Measurements from ENCODE around the gene ESR1.
"Not testable (repeated sequence)": the region's sequence is repeated elsewhere in the genome, so short reads cannot be mapped to it uniquely, and the experiment has no call there.

ESR1 gene

GRCh38 chr6:151899796-151900195 lies 92.3 kb downstream of the ESR1 start:
- DNase-seq: not testable (repeated sequence)

DNA sequence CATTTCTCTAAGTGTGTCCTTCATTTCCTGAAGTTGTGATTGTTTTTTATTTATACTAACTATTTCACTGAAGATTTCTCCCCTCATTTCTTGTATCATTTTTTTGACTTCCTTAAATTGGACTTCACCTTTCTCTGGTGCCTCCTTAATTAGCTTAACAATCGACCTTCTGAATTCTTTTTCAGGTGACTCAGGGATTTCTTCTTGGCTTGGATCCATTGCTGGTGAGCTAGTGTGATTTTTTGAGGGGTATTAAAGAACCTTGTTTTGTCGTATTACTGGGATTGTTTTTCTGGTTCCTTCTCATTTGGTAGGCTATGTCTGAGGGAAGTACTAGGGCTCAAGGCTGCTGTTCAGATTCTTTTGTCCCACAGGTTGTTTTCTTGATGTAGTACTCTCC lies 92.8 kb downstream of the ESR1 start:
- no peak for DNase-seq

- no peak for DNase-seq
Measured at GRCh38 chr6:151901009-151901411, 93.5 kb downstream of the ESR1 start.

GRCh38 chr6:151904631-151905030 lies 97.1 kb downstream of the ESR1 start:
- no peak for DNase-seq

- DNase-seq: no peak
Measured at GRCh38 chr6:151905072-151905471, 97.6 kb downstream of the ESR1 start.

- no peak for DNase-seq
Measured at GRCh38 chr6:151905854-151906253, 98.4 kb downstream of the ESR1 start.

GRCh38 chr6:151911401-151911800 lies 103.9 kb downstream of the ESR1 start:
- no peak for DNase-seq

GRCh38 chr6:151914484-151914883 lies 107.0 kb downstream of the ESR1 start:
- DNase-seq: no peak

DNA sequence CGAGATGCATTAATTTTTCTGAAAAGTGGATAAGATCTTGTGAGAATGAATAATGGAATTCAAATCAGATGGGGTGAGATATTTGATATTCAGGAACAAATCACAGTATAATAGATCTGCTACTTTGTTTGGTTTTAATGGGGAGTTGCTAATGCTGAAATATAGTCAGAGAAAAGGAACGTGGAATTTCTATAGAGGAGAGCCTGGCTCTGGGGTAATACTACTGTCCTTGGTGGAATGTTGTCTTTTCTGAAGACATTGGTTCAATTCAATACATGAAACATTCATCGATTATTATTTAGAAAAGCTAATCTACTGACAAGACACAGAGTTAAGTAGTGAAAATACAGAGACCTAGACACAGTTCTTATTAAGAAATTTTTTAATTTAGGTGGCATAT lies 108.6 kb downstream of the ESR1 start:
- no peak for DNase-seq

GRCh38 chr6:151916680-151917164 lies 109.2 kb downstream of the ESR1 start:
- DNase-seq: no peak

- no peak for DNase-seq
Measured at GRCh38 chr6:151917531-151918329, 110.2 kb downstream of the ESR1 start.

- DNase-seq: no peak
Measured at GRCh38 chr6:151940307-151940706, 132.8 kb downstream of the ESR1 start.

DNA sequence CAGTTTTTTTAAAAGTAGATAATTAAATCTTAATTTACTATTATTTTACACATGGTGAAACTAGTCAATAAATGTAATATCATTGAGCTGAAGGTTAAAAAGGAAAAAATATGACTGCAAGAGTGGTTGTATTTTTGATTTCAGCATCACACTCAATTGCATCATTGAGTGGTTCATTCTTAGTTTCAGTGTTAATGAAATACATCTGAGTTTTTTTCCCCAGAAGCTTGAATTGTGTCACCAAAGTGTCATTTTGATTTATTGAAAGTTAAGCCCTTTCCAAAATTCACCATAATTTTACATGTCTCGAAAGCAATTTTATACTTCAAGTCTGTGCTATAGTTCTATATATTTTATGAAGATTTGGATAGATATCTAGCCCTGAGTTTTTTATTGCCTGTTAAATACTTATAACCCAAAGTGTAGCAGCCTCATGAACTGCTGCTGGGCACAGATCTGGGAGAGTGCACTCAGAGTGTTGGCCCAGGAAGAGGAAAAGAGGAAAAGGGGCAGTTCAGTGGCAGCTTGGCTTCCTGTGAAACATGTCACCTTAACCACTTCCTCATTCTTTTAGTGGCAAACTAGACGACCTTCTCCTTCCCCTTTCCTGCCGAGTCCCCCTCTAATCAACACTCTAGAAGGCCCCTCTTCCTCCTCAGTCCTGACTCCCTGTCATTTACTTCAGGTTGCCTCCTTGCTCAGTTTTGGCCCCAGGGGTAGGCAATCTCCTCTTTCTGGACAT lies 140.7 kb downstream of the ESR1 start:
- DNase-seq: no peak

DNA sequence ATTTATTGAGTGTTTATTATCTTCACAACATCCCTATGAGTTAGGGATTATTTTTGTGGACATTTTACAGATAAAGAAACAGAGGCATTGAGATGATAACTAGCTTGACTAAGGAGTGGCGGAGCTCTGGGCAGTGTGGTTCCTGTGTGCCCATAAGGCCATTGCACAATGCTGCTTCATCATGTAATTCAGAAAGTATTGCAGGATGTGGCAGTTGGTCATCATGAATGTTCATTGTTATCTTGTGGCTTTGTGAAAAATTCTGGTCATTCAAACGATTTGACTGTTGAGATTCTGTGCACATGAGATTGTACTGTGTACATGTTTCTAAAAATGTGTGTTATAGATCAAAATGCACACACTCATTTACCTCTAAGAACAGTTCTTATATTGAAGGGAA lies 150.8 kb downstream of the ESR1 start:
- no peak for DNase-seq

DNA sequence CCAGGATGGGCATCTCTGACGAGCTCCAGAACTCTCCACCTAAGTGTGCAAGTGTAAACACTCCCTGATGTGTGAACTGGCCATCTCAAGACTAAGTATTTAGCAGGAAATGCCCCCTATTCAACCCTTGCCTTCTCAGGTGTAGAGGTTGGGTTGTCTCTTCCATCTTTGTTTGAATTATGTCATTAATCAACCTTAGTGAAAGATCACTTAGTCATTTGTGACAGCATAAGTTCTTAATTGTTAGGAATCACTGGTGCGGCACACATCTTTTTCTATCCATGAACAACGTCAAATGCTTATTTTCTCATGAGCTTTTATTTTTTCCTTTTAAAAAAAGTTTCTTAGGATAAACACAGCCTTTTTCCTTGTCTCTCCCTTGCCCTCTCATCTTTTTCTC lies 151.6 kb downstream of the ESR1 start:
- no peak for DNase-seq

DNA sequence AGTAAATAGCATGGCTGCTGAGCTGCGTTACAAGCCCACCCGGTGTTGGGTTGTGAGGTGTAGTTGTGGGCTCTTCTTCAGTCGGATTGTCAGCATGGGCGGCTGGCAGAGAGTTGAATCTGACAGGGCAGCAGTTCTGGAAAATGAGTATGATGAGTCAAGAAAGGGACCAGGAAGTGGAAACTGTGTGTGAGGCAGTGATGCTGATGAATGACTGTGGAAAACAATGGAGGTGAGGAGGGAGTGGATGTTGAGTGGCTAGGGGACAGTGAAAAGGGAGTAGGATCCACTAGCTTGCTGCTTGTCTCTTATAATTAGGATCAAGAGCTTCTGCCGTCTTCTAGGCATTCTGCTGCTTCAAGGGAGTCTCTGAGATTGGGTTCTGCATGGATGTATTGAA lies 154.3 kb downstream of the ESR1 start:
- DNase-seq: no peak

GRCh38 chr6:151962246-151962846 lies 154.9 kb downstream of the ESR1 start:
- no peak for DNase-seq

GRCh38 chr6:151963001-151963400 lies 155.5 kb downstream of the ESR1 start:
- no peak for DNase-seq

- DNase-seq: not testable (repeated sequence)
Measured at GRCh38 chr6:151964412-151964811, 156.9 kb downstream of the ESR1 start.

DNA sequence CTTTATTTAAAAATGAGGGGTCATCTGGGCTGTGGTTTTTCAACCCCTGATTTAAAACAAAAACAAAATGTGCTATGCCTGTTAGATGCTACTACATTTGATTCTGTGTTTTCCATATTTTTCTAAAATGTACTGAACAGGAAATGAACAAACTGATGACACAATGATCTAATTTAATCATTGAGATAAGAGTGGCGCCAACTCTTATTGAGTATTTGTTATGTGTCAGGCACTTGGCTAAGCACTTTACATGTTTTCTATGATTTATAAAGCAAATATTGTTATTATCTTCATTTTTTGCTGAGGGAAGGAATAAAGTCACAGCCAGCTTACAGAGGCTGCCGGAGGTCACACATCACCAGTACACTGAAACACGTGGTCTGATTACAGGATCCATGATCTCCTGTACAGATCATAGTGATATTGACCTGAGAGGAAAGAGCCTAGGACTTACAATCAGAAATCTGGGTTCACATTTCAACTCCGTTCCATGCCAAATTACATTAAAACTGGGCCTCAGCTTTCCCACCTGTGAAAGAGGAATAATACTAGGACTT lies 166.7 kb downstream of the ESR1 start:
- no peak for DNase-seq

GRCh38 chr6:151975795-151976194 lies 168.3 kb downstream of the ESR1 start:
- no peak for DNase-seq

GRCh38 chr6:151988199-151988598 lies 180.7 kb downstream of the ESR1 start:
- not testable (repeated sequence) for DNase-seq

- DNase-seq: no peak
Measured at GRCh38 chr6:151992091-151992490, 184.6 kb downstream of the ESR1 start.

GRCh38 chr6:151993364-151993763 lies 185.9 kb downstream of the ESR1 start:
- DNase-seq: no peak

Measured in stimulated activated CD4-positive, alpha-beta T cell treated with anti-CD3 and anti-CD28 coated beads, Interleukin-12 subunit alpha, Interleukin-12 subunit beta, amount 100 ng/mL, for 4 hours (primary cell).